Motor neuron (in vitro differentiated cells): ENCODE results near the gene CAPN15. TPM values are rescaled to one million over a fixed set of nuclear protein-coding genes. Genes with fewer than 3 reads are reported as not detected.

ENCODE experiments used
- ATAC-seq, 8 experiments: fragments of 200-7000 bp; cut with Tn5 transposase; replicated peaks in 6 of 8; 2 replicates each; pipeline ENCODE4 v1.8.0; 2021; ENCODE audit warnings: mild to moderate bottlenecking in 8 of 8, moderate library complexity in 8 of 8
- H3K27ac ChIP-seq, 2 donors: fragments of 250-450 bp; sonication (Bioruptor Pico); 2 replicates each; pipeline ENCODE4 v1.9.0; 2021; ENCODE audit warnings: antibody characterized with exemption in 2 of 2, mild to moderate bottlenecking in 2 of 2, moderate library complexity in 1 of 2
- H3K4me1 ChIP-seq, 2 donors: fragments of 250-450 bp; sonication (Bioruptor Pico); replicated peaks in 1 of 2; 2 replicates each; pipeline ENCODE4 v1.6.1; 2021; ENCODE audit warnings: antibody characterized with exemption in 2 of 2, mild to moderate bottlenecking in 2 of 2, moderate library complexity in 1 of 2
- H3K4me3 ChIP-seq, 5 donors: fragments of 250-450 bp; sonication (Bioruptor Pico); 2 replicates each; pipeline ENCODE4 v1.9.0; 2021; ENCODE audit warnings: antibody characterized with exemption in 5 of 5, mild to moderate bottlenecking in 5 of 5, moderate library complexity in 4 of 5
- WGBS, 10 experiments: fragments of 450-650 bp; shearing (Covaris generic); methylation state at CpG; one replicate each; pipeline ENCODE4 v1.0.0; 2022; 5-methylcytosine and 5-hydroxymethylcytosine counted together
- in situ Hi-C, 9 experiments: fragments of 400-800 bp; cut with MboI; loops; one replicate each; pipeline ENCODE4 v1.15.0; 2021; ENCODE audit warnings: low sequenced_read_pairs in 9 of 9, low pct_unique_long_range_greater_than_20kb in 2 of 9; ENCODE audit not compliant: unreplicated experiment in 9 of 9
- total RNA-seq, 8 experiments: library from RNA; unstranded; fragments of 300-600 nt; gene quantifications; 2 replicates each; pipeline versions ENCODE4 v1.2.3 to v1.2.4, GENCODE V29; 2022

The CAPN15 gene
- total RNA-seq, 8 experiments from 2014 or later = 7.1 to 46.4 (median 12.7) TPM

DNA sequence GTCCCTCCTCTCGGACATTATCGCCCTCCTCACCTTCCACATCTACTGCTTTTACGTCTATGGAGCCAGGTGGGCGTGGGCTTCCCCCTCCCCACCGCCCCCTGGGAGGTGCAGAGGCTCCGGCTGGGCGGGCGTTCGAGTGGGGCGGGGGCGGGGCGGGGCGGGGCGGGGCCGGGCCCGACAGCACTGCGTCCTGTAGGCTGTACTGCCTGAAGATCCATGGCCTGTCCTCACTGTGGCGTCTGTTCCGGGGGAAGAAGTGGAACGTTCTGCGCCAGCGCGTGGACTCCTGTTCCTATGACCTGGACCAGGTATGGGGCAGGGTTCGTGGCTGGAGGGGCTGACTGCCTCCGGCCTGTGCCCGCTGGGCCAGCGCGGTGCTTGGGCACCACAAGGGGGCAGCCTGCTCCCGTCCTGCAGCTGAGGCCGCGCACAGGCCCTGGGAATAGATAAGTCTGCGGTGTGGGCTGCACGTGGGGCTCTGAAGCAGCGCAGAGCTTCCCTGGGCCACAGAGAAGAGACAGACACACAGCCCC, 51.4 kb downstream of the CAPN15 start:
- ATAC-seq = peak; percentile 20 to 69 (median 56)
- in situ Hi-C loops = no loop called here
- no CpG with 5 or more reads among the region's 34 CpGs for WGBS, 10 experiments

DNA sequence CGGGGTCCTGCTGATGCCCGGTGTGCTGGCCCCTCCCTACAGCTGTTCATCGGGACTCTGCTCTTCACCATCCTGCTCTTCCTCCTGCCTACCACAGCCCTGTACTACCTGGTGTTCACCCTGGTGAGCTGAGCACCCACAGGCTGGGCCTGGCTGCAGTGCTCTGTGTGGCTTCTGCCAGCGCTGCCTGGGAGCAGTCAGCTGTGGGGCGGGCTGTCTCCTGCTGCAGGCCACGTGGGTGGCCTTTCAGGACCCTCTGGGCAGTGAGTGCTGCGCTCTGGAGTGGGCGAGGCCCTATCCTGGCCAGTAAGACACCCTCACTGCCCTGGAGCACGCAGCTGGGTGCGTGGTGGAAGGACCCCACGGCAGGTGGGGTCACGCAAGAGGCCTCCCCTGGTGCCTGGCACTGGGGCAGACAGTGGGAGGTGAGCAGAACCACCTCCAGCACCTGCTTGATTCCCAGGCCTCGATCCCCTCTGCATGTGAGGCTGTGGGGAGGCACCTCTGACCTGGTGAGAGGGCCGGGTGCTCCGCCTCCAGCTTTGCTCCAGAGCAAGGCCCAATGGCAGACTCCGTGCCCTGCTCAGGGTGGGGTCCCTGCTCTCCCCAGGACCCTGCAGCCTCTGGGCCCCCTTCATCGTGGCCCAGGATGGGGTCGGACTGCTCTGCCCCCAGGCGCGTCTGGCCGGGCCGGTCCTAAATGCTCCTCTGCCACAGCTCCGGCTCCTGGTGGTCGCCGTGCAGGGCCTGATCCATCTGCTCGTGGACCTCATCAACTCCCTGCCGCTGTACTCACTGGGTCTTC, 52.8 kb downstream of the CAPN15 start:
- no peak overlapping the region for H3K27ac ChIP-seq
- in situ Hi-C loops = no loop called here
- H3K4me3 ChIP-seq = no peak overlapping the region
- H3K4me1 ChIP-seq = peaks cover 13 to 22% of the 10 kb centered on the region in 2 donors
- peak in 1 of 8 experiments; percentile 15 for ATAC-seq
- 80 to 100% (median 96%) methylated on average over 1 to 8 of the region's 27 CpGs; no CpG with 5 or more reads in 7 of the 10 experiments for WGBS, 10 experiments

More for the DNA sequence above, 51.4 kb downstream of the CAPN15 start:
- H3K4me3 ChIP-seq = no peak overlapping the region
- H3K4me1 ChIP-seq = peaks cover 9 to 18% of the 10 kb centered on the region in 2 donors
- H3K27ac ChIP-seq = no peak overlapping the region

DNA sequence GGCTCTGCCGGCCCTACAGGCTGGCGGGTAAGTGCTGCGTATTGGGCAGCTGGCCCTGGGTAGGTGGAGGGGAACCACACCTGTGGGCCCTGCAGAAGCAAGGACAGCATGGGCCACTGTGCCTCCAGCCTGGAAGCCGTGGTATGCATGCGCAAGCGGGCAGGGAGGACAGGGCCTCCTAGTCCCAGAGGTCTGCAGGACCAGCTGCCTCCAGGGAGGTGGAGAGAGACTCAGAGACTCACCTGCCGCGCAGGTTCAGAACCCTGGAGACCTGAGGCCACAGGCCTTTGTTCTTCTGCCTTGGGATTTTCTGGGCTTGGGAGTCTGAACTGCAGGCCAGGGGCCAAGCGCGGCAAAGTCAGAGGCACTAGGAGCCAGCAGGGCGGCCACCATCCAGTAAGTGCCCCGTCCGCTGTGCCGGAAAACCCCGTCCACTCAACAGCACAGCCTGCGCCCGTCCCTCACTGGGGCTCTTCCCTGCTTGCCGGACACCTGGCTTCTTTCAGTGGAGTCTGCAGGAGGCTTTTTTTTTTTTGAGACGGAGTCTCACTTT, 53.5 kb downstream of the CAPN15 start:
- H3K27ac ChIP-seq = no peak overlapping the region
- 100% methylated on average over 1 to 2 of the region's 19 CpGs; no CpG with 5 or more reads in 7 of the 10 experiments for WGBS, 10 experiments
- ATAC-seq = no peak
- in situ Hi-C loops = no loop called here
- H3K4me1 ChIP-seq = peaks cover 13 to 22% of the 10 kb centered on the region in 2 donors
- no peak overlapping the region for H3K4me3 ChIP-seq

DNA sequence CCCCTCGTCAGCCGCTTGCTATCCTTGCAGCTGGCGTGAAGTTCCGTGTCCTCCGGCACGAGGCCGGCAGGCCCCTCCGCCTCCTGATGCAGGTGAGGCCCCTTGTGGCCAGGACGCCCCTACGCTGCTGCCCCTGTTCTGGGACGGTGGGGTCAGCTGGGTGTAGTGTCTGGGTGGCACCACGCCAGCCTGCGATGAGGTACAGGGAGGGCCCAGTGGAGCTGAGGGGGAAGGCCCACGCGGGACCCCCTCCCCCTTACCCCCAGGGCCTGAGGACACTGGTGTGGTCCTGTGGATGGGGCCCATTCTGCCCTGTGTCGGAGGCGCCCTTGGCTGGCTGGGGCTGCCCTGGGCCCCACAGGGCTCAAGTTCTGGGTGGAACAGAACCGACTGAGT, 54.7 kb downstream of the CAPN15 start:
- ATAC-seq = no peak
- no peak overlapping the region for H3K27ac ChIP-seq
- no peak overlapping the region for H3K4me3 ChIP-seq
- H3K4me1 ChIP-seq = peaks cover 13 to 19% of the 10 kb centered on the region in 2 donors
- 100% methylated on average over 1 of the region's 18 CpGs; no CpG with 5 or more reads in 9 of the 10 experiments for WGBS, 10 experiments
- in situ Hi-C loops = no loop called here

DNA sequence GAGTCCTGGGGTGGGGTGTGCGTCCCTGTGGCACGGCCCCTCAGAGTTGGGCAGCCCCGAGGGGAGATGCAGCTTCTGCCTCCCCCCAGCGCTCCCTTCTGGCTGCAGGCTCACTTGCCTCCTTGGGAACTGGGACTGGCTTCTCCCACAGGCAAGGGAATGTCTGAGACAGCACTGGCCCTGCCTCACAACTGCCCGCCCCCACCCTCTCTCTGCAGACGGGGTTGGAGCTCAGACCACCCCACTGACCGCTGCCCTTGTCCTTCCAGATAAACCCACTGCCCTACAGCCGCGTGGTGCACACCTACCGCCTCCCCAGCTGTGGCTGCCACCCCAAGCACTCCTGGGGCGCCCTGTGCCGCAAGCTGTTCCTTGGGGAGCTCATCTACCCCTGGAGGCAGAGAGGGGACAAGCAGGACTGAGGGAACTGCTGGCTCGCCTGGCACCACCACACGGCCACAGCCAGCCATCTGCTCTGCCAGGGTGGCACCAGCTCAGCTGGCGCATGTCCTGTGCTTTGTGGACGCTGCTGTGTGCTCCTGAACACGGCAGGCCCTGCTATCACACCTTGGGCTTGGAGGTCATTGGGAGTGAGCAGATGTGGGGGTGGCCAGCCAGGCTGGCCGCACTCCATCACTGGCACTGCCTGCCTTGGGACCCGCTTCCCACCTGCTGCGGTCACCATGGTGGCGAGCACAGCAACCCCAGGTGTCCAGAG, 55.3 kb downstream of the CAPN15 start:
- 40 to 100% (median 60%) methylated on average over 1 to 3 of the region's 21 CpGs; no CpG with 5 or more reads in 7 of the 10 experiments for WGBS, 10 experiments
- no peak for ATAC-seq
- no peak overlapping the region for H3K4me3 ChIP-seq
- H3K27ac ChIP-seq = no peak overlapping the region
- peaks cover 17 to 20% of the 10 kb centered on the region in 2 donors for H3K4me1 ChIP-seq
- in situ Hi-C loops = no loop called here

DNA sequence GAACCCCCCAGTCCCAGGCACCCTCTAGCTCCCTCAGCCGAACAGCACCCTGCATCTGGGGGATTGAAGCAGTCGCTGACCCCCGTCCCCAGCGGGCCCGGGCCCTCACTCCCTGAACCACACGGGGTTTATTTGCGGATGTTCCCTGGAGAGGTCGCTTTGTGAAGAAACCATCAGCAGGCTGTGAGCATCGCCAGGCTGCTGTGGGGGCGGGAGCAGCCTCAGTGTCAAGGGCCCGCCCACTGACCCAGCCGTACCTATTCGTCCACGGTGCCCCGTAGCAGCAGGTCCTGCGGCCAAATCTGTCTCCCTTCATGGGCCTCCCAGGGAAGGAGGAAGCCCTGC, 55.9 kb downstream of the CAPN15 start:
- in situ Hi-C loops = no loop called here
- 31% methylated on average over 5 of the region's 16 CpGs; no CpG with 5 or more reads in 9 of the 10 experiments for WGBS, 10 experiments
- no peak overlapping the region for H3K4me3 ChIP-seq
- H3K27ac ChIP-seq = peak overlapping the region in 1 of 2 donors; percentile 20
- ATAC-seq = peak in 6 of 8 experiments; percentile 2 to 54 (median 47)
- H3K4me1 ChIP-seq = peaks cover 22 to 26% of the 10 kb centered on the region in 2 donors

DNA sequence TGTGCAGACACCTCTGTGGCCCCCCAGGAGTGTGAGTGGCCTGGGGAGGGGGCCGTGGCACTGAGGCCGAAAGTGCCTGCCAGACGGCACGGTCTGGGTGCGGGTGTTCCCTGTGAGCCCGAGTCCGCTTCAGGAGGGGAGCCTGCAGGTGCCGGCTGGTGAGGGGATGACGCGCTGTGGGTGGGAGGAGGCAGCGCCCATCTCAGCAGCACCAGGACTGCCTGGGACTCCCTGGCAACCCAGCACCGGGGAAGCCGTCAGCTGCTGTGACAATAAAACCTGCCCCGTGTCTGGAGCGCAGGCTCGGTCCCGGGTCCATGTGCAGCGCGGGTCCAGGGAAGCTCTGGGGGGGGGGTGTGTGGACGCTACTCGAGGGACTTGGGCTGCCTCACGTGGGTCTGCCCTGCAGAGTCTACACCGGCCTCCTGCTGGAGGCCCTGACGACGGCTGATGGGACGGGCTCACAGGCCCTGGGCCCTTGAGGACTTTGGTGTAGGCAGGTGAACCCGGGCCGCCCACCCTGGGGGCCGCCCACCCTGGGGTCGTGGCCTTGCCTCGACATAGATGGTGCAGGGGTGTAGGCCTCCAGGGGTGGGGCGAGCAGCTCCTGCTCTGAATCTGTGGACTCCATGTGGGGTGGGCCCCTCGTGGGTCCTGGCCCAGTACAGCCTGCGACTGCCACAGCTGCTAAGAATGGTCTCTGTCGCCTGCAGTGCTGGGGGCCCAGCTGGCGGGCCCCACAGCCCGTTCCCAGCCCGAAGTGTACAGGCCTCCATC, 56.5 kb downstream of the CAPN15 start:
- H3K4me3 ChIP-seq = no peak overlapping the region
- peak in 6 of 8 experiments; percentile 16 to 70 (median 66) for ATAC-seq
- peaks cover 22 to 25% of the 10 kb centered on the region in 2 donors for H3K4me1 ChIP-seq
- 39% methylated on average over 4 of the region's 38 CpGs; no CpG with 5 or more reads in 9 of the 10 experiments for WGBS, 10 experiments
- in situ Hi-C loops = no loop called here
- H3K27ac ChIP-seq = peak overlapping the region in 1 of 2 donors; percentile 20

DNA sequence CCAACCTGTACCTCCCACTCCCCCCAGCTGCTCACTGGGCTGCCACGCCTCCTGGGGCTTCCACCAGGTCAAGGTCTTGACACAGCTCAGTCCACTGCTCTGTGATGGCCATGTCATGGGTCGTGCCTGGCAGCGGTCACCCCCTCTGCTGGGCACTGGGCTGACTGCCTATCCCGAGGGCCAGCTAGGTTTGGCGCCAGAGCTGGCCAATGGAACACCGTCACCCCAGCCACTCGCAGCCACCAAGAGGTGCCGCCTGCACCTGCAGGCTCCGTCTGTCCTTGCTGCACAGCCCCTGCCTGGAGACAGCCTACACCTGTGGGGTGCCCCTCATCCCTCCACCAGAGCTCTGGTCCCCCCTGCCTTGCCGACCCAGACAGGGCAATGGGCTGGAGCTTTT, 57.8 kb downstream of the CAPN15 start:
- no peak for ATAC-seq
- Histone ChIP-seq H3K4me3 (no peak overlapping the region), H3K4me1 (peaks cover 22 to 23% of the 10 kb centered on the region in 2 donors), H3K27ac (no peak overlapping the region)
- in situ Hi-C loops = no loop called here
- WGBS, 10 experiments = 20 to 33% methylated on average over 1 to 2 of the region's 10 CpGs; no CpG with 5 or more reads in 8 of the 10 experiments

DNA sequence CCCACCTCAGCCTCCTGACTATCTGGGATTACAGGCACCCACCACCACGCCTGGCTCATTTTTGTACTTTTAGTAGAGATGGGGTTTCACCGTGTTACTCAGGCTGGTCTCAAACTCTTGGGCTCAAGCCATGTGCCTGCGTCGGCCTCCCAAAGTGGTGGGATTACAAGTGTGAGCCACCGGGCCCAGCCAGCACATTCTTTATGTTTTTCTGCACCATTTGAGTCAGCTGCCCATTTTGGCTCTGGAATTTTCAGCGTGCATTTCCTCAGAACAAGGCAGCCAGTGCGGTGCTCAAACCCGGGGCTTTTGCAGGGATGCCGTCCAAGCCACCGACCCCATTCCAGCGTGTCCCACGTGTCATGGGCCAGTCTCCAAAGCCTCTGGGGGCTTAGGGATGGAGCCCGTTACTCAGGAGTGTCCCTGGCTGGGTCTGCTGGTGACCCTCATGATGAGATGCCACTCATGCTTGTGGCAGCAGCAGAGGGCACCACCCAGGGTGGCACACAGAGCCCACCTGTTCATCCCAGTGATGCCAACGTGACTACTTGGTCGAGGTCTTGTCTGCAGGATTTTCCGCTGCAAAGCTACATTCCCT, 58.6 kb downstream of the CAPN15 start:
- no peak overlapping the region for H3K4me3 ChIP-seq
- in situ Hi-C loops = no loop called here
- ATAC-seq = no peak
- 7 to 100% (median 39%) methylated on average over 1 to 11 of the region's 16 CpGs; no CpG with 5 or more reads in 3 of the 10 experiments for WGBS, 10 experiments
- no peak overlapping the region for H3K27ac ChIP-seq
- H3K4me1 ChIP-seq = peaks cover 27 to 28% of the 10 kb centered on the region in 2 donors

DNA sequence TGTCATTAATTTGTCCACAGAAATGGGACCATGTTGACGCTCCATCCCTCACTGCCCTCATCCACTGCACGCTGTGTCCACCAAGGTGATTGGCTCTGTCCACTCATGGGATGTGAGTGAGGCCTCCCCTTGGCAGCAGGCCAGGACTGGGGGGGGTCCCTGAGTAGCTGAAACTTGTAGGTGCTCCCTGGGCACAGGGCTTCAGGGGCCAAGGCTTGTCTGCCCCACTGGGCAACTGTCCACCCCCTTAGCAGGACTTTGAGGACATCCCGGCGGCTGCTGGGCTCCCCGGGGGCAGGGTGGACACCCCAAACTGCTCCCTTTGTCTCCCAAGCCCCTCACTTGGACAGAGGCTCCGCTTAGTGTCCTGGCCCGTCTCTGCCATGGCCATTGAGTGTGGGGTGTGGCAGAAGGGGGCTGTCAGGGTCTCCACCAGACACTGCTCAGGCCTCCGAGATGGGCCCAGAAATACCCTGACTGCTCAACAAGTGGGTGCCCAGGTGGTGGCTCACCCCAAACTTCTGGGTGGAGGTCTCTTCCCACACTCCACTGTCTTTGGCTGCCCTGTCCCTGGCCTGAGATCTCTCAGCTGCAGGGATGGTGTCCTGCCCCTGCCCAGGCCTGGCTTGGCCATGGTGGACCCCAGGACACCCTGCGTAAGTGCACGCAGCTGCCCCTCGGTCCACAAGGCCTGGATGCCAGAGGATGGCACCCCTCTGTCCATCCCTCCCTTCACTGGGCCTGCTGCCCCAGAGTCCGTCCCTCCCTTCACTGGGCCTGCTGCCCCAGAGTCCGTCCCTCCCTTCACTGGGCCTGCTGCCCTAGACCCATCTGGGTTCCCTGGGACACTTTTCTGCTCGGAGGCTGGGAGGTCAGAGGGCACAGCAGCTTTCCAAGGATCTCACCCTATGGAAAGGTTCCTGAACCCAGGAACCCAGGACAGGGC, 59.4 kb downstream of the CAPN15 start:
- no peak overlapping the region for H3K27ac ChIP-seq
- in situ Hi-C loops = no loop called here
- WGBS, 10 experiments = 50 to 80% (median 62%) methylated on average over 1 to 2 of the region's 14 CpGs; no CpG with 5 or more reads in 6 of the 10 experiments
- peaks cover 27 to 28% of the 10 kb centered on the region in 2 donors for H3K4me1 ChIP-seq
- H3K4me3 ChIP-seq = no peak overlapping the region
- ATAC-seq = no peak

DNA sequence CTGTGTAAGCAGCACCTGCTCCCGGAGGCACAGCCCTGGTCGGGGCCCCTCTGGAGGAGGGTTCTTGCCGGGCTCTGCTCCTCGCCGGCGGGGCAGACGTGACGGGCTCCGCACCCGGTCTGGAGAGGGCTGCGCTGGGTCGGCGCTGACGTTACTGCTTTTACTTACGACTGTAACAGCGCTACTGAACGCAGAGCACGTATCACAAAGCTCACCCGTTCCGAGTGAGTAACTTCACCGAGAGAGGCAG, 61.1 kb downstream of the CAPN15 start:
- in situ Hi-C loops = no loop called here
- H3K27ac ChIP-seq = peak overlapping the region; percentile 99
- WGBS, 10 experiments = 0 to 3% (median 0%) methylated on average over 2 to 7 of the region's 21 CpGs; no CpG with 5 or more reads in 6 of the 10 experiments
- ATAC-seq = peak in 7 of 8 experiments; percentile 1 to 12 (median 4)
- H3K4me3 ChIP-seq = peak overlapping the region; percentile 69 to 96 (median 90)
- H3K4me1 ChIP-seq = peaks cover 20 to 22% of the 10 kb centered on the region in 2 donors
